NB4 (cell line): ENCODE results near the gene MELK.

Experiments used
- DNase-seq: peaks from one replicate; pipeline ENCODE4 v3.0.0; 2010; ENCODE audit warnings: low read depth
- H3K4me3 ChIP-seq: one replicate; pipeline ENCODE4 v1.5.1; 2011; ENCODE audit warnings: mild to moderate bottlenecking, low read depth, low read length, moderate library complexity
- CTCF ChIP-seq: IDR thresholded peaks from one replicate; pipeline ENCODE4 v1.5.1; 2012; ENCODE audit warnings: low read depth, low read length
- MYC ChIP-seq: IDR thresholded peaks from 2 replicates; pipeline ENCODE4 v1.6.1; 2011; ENCODE audit warnings: low read depth, low read length
- POLR2A ChIP-seq: IDR thresholded peaks from 2 replicates; pipeline ENCODE4 v1.6.1; 2011; ENCODE audit warnings: mild to moderate bottlenecking; ENCODE audit not compliant: insufficient read length; ENCODE audit errors: extremely low read depth
- TF ChIP-seq, protein P1 (sequence below): IDR thresholded peaks from 2 replicates; pipeline ENCODE4 v1.6.1; 2011; ENCODE audit warnings: low read depth, low read length

Gene MELK

DNA sequence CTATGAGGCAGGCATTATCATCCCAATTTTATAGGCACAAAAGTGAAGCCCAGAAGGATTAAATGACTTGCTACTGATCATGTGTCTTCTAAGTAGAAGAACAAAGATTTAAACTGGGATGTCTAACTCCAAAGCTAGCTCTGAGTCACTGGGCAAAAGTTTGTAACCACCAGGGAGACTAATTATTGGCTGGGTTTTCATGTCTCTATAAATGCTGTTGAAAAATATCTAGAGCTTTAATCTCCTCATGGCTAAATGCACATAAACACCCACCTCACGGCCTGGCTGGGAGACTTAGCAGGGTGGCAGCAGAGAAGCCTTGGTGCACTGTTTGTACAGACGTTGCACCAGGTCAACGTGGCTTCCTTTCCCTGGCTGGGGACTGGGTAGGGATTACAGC lies 144.6 kb downstream of the MELK start:
- no peak for DNase-seq
- TF ChIP-seq CTCF = no peak
- TF ChIP-seq, protein P1, sequence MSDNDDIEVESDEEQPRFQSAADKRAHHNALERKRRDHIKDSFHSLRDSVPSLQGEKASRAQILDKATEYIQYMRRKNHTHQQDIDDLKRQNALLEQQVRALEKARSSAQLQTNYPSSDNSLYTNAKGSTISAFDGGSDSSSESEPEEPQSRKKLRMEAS = no peak
- TF ChIP-seq POLR2A = no peak
- no peak for TF ChIP-seq MYC

GRCh38 chr9:36718612-36719011 lies 145.9 kb downstream of the MELK start:
- no peak for DNase-seq
- H3K4me3 ChIP-seq = no peak overlapping the region
- TF ChIP-seq MYC (no peak), CTCF (no peak), POLR2A (no peak)
- TF ChIP-seq, protein P1 = no peak

More for the DNA sequence above, 144.6 kb downstream of the MELK start:
- H3K4me3 ChIP-seq = no peak overlapping the region

DNA sequence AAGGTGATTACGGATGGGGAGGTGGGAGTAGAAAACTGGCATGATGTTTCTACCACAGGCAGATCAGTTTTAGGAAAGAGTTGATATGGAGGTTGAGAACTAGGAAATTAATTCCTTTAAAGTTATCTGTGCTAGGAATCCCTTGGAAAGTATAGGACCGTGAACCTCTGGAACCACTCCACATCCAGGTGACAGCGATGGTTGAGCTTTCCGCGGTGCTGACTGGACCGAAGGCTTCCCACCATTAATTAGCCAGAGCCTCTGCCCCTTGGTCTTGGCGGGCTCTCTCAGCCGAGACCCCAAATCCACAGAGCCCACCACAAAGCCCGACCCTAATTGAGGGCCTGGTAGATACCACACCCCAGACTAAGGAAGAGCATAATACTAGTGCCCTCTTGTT lies 147.3 kb downstream of the MELK start:
- no peak for DNase-seq
- no peak overlapping the region for H3K4me3 ChIP-seq
- TF ChIP-seq POLR2A (no peak), MYC (no peak), CTCF (no peak)
- TF ChIP-seq, protein P1 = no peak

DNA sequence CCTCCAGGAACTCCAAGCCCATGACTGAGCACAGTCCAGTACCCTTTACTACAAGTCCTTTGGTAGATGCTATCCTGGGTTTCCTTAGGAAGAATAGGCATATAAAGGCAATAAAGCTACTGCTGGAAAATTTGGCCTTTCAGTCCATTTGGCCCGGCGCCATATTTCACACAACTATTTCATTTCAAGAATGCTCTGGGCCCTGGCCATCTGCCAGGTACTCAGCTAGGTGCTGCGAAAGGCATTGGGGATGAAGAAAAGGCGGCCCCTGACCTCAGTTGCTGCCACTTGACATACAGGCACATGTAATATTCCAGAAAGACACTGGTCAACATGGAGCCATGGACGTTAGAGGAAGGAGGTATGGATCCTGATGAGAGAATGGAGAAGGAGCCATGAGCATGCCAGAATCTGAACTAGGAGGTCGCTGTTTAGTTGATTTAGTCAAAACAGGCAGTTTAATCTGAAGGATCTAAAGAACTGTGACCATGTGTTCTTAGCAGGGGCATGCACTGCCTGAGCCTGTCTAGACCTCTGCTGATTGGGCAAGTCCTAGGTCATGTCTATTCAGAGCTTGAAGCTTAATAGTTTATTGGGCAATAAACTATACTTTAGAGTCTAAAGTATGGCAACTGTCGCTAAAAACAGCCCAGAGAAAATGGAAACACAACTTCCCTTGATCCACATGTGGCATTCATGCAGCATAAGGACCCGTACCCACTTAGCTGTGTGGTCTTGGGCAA lies 149.3 kb downstream of the MELK start:
- H3K4me3 ChIP-seq = no peak overlapping the region
- TF ChIP-seq, protein P1 = no peak
- TF ChIP-seq MYC = no peak
- TF ChIP-seq POLR2A = no peak
- TF ChIP-seq CTCF = no peak
- no peak for DNase-seq

- no peak for DNase-seq
- H3K4me3 ChIP-seq = no peak overlapping the region
- TF ChIP-seq POLR2A = no peak
- TF ChIP-seq CTCF = no peak
- TF ChIP-seq, protein P1 = no peak
- TF ChIP-seq MYC = no peak
Measured at GRCh38 chr9:36725777-36726356, 153.2 kb downstream of the MELK start.
